Activated T-cell treated with anti-CD3 and anti-CD28 coated beads, Interleukin-2, amount 50 U/mL, for 4 hours (primary cell): Measurements from ENCODE around the gene RAD23B. TPM values are rescaled to one million over a fixed set of nuclear protein-coding genes. Genes with fewer than 3 reads are reported as not detected.
A peak's percentile ranks its signal among the peaks of the same experiment; 100 is the strongest.

Source experiments
- ATAC-seq, 2 donors: fragments of 200-7000 bp; cut with Tn5 transposase; one replicate each; pipeline ENCODE4 v1.10.0; 2021
- DNase-seq: peaks from one replicate; pipeline ENCODE4 v3.0.0-alpha.2; 2020
- H3K27me3 Mint-ChIP-seq: one replicate; pipeline ENCODE4 v1.8.0; 2021; ENCODE audit warnings: low read depth, mixed read lengths
- H3K36me3 Mint-ChIP-seq: one replicate; pipeline ENCODE4 v1.8.0; 2022; ENCODE audit warnings: mixed read lengths; ENCODE audit not compliant: insufficient read depth
- H3K4me1 Mint-ChIP-seq: one replicate; pipeline ENCODE4 v1.8.0; 2021; ENCODE audit warnings: low read depth, mixed read lengths
- H3K4me3 Mint-ChIP-seq: one replicate; pipeline ENCODE4 v1.8.0; 2021; ENCODE audit warnings: mild to moderate bottlenecking, moderate library complexity, mixed read lengths
- H3K9me3 Mint-ChIP-seq: one replicate; pipeline ENCODE4 v1.8.0; 2021; ENCODE audit warnings: mixed read lengths
- total RNA-seq, 3 donors: library from RNA; stranded (reverse); gene quantifications; one replicate each; pipeline ENCODE4 v1.2.1, GENCODE V29; 2021

RAD23B gene
- total RNA-seq, 3 donors from 2014 or later = 168 to 208 (median 185) TPM

GRCh38 chr9:107276966-107277710 is 5.9 kb upstream of the RAD23B start:
- H3K9me3 Mint-ChIP-seq = no peaks in the 10 kb centered on the region
- no peaks in the 10 kb centered on the region for H3K36me3 Mint-ChIP-seq
- no peak for ATAC-seq
- H3K27me3 Mint-ChIP-seq = peaks cover 19% of the 10 kb centered on the region
- peaks cover 14% of the 10 kb centered on the region for H3K4me1 Mint-ChIP-seq
- H3K4me3 Mint-ChIP-seq = no peak overlapping the region
- DNase-seq = no peak

- DNase-seq (no peak), ATAC-seq (no peak)
- Mint-ChIP-seq H3K4me1 (peaks cover 17% of the 10 kb centered on the region), H3K9me3 (no peaks in the 10 kb centered on the region), H3K36me3 (no peaks in the 10 kb centered on the region), H3K4me3 (no peak overlapping the region), H3K27me3 (peaks cover 19% of the 10 kb centered on the region)
These were observed 5.3 kb upstream of the RAD23B start for GRCh38 chr9:107277801-107278200.

- Mint-ChIP-seq H3K27me3 (peaks cover 14% of the 10 kb centered on the region), H3K4me1 (peaks cover 17% of the 10 kb centered on the region), H3K36me3 (no peaks in the 10 kb centered on the region), H3K9me3 (no peaks in the 10 kb centered on the region), H3K4me3 (no peak overlapping the region)
- no peak for ATAC-seq
- no peak for DNase-seq
These were observed 4.0 kb upstream of the RAD23B start for GRCh38 chr9:107279086-107279485.

GRCh38 chr9:107280543-107280942 is 2.5 kb upstream of the RAD23B start:
- Mint-ChIP-seq H3K4me1 (peaks cover 26% of the 10 kb centered on the region), H3K36me3 (peaks cover 5% of the 10 kb centered on the region), H3K27me3 (peaks cover 7% of the 10 kb centered on the region), H3K4me3 (no peak overlapping the region), H3K9me3 (no peaks in the 10 kb centered on the region)
- ATAC-seq = no peak
- DNase-seq = no peak

- peaks cover 3% of the 10 kb centered on the region for H3K27me3 Mint-ChIP-seq
These were observed 1.9 kb upstream of the RAD23B start for GRCh38 chr9:107281184-107281583.

GRCh38 chr9:107281922-107282667 is 984 bp upstream of the RAD23B start:
- no peaks in the 10 kb centered on the region for H3K27me3 Mint-ChIP-seq
- ATAC-seq = no peak
- peak overlapping the region; percentile 94 for H3K4me3 Mint-ChIP-seq
- H3K9me3 Mint-ChIP-seq = no peaks in the 10 kb centered on the region
- peaks cover 7% of the 10 kb centered on the region for H3K36me3 Mint-ChIP-seq
- H3K4me1 Mint-ChIP-seq = peaks cover 39% of the 10 kb centered on the region
- DNase-seq = no peak

More at GRCh38 chr9:107281184-107281583, 1.9 kb upstream of the RAD23B start:
- Mint-ChIP-seq H3K9me3 (no peaks in the 10 kb centered on the region), H3K4me3 (peak overlapping the region; percentile 33), H3K36me3 (peaks cover 7% of the 10 kb centered on the region), H3K4me1 (peaks cover 32% of the 10 kb centered on the region)
- ATAC-seq (no peak), DNase-seq (no peak)

- H3K36me3 Mint-ChIP-seq = peaks cover 7% of the 10 kb centered on the region
- H3K4me1 Mint-ChIP-seq = peaks cover 55% of the 10 kb centered on the region
- H3K4me3 Mint-ChIP-seq = peak overlapping the region; percentile 94
- H3K27me3 Mint-ChIP-seq = no peaks in the 10 kb centered on the region
- H3K9me3 Mint-ChIP-seq = no peaks in the 10 kb centered on the region
- ATAC-seq (peak; percentile 28 to 33), DNase-seq (peak; percentile 37)
These were observed 841 bp downstream of the RAD23B start for GRCh38 chr9:107283623-107284616.

GRCh38 chr9:107284636-107285035 is 1.6 kb downstream of the RAD23B start:
- no peaks in the 10 kb centered on the region for H3K27me3 Mint-ChIP-seq
- DNase-seq (no peak), ATAC-seq (no peak)
- H3K9me3 Mint-ChIP-seq = no peaks in the 10 kb centered on the region
- H3K36me3 Mint-ChIP-seq = peaks cover 11% of the 10 kb centered on the region
- peak overlapping the region; percentile 94 for H3K4me3 Mint-ChIP-seq
- peaks cover 62% of the 10 kb centered on the region for H3K4me1 Mint-ChIP-seq

GRCh38 chr9:107285286-107285685 is 2.2 kb downstream of the RAD23B start:
- H3K4me3 Mint-ChIP-seq = peak overlapping the region; percentile 94
- no peak for DNase-seq
- peaks cover 69% of the 10 kb centered on the region for H3K4me1 Mint-ChIP-seq
- peaks cover 18% of the 10 kb centered on the region for H3K36me3 Mint-ChIP-seq
- no peaks in the 10 kb centered on the region for H3K9me3 Mint-ChIP-seq
- no peak for ATAC-seq
- H3K27me3 Mint-ChIP-seq = no peaks in the 10 kb centered on the region

GRCh38 chr9:107286057-107286456 is 3.0 kb downstream of the RAD23B start:
- H3K4me3 Mint-ChIP-seq = peak overlapping the region; percentile 94
- H3K4me1 Mint-ChIP-seq = peaks cover 69% of the 10 kb centered on the region
- H3K27me3 Mint-ChIP-seq = no peaks in the 10 kb centered on the region
- no peak for ATAC-seq
- H3K36me3 Mint-ChIP-seq = peaks cover 18% of the 10 kb centered on the region
- no peak for DNase-seq
- no peaks in the 10 kb centered on the region for H3K9me3 Mint-ChIP-seq

- H3K9me3 Mint-ChIP-seq = no peaks in the 10 kb centered on the region
- no peaks in the 10 kb centered on the region for H3K27me3 Mint-ChIP-seq
- peaks cover 73% of the 10 kb centered on the region for H3K4me1 Mint-ChIP-seq
- ATAC-seq (peak in 1 of 2 donors; percentile 42), DNase-seq (no peak)
- H3K4me3 Mint-ChIP-seq = no peak overlapping the region
- H3K36me3 Mint-ChIP-seq = peaks cover 22% of the 10 kb centered on the region
These were observed 5.6 kb downstream of the RAD23B start for GRCh38 chr9:107288701-107289100.

- DNase-seq = no peak
- no peak for ATAC-seq
- H3K27me3 Mint-ChIP-seq = no peaks in the 10 kb centered on the region
- H3K9me3 Mint-ChIP-seq = no peaks in the 10 kb centered on the region
- H3K4me3 Mint-ChIP-seq = no peak overlapping the region
- peaks cover 17% of the 10 kb centered on the region for H3K36me3 Mint-ChIP-seq
- peaks cover 83% of the 10 kb centered on the region for H3K4me1 Mint-ChIP-seq
These were observed 7.5 kb downstream of the RAD23B start for GRCh38 chr9:107290619-107291018.

- ATAC-seq = no peak
- Mint-ChIP-seq H3K36me3 (peaks cover 17% of the 10 kb centered on the region), H3K4me1 (peaks cover 74% of the 10 kb centered on the region), H3K27me3 (no peaks in the 10 kb centered on the region), H3K9me3 (no peaks in the 10 kb centered on the region), H3K4me3 (no peak overlapping the region)
- DNase-seq = no peak
These were observed 9.9 kb downstream of the RAD23B start for GRCh38 chr9:107292821-107293542.
